Stimulated activated CD4-positive, alpha-beta T cell treated with anti-CD3 and anti-CD28 coated beads, Interleukin-1b, Interleukin-23, amount 100 ng/mL, for 24 hours (primary cell): Measurements from ENCODE around the gene CCNE1.

Source experiments
- DNase-seq, 4 experiments: peaks; one replicate each; pipeline ENCODE4 v3.0.0-alpha.2; 2020; ENCODE audit warnings: low read depth in 4 of 4, low spot score in 1 of 4

The CCNE1 gene

DNA sequence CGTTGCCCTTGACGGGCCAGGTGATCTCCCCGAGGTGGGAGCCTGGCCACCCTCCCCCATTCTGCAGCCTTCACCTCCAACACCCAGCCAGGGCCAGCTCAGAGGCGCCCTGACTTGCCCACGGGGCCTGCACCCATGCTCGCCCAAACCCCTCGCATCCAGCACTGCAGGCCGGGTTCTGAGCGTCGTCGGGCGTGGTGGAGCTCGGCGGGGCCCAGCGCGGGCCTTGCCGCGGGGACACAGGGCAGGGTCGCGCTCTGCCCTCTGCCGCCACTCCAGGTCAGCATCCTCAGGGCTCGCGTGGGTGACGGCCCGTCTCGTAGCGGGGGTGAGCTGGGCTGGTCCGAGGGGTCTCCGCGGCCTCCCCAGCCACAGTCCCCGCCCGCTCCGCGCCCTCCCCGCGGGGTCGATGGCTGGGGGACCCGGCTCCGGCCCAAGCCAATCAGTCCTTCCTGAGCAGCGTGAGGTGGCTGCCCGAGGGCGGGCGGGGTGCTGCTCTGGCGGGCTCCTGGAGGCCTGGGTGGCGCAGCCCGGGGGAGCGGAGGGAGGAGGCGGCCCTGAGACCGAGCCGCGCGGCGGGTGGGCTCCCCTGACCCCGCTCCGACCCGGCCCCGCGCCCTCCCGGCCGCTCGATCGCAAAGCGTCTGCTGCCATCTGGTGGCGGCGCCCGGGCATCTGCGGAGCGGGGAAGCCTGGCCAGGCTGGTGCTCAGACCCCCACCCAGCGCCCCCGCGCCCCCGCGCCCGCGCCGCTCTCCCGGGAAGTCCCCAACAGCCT lies 61.4 kb downstream of the CCNE1 start:
- peak; percentile 31 to 64 (median 60) for DNase-seq
